Tibial nerve (tissue), 3 donors: Measurements from ENCODE around the gene GABRG3.

ENCODE experiments used
- CTCF ChIP-seq, 5 experiments: fragments of 200-600 bp in 3 of 5; fragments of 450-650 bp in 2 of 5; sonication (generic) in 3 of 5; IDR thresholded peaks; one replicate each; pipeline ENCODE4 v1.5.1; 2016 to 2019; ENCODE audit warnings: antibody characterized with exemption in 5 of 5, mild to moderate bottlenecking in 3 of 5, moderate library complexity in 2 of 5
- POLR2A ChIP-seq, 2 donors: fragments of 450-650 bp; IDR thresholded peaks; one replicate each; pipeline ENCODE4 v1.6.1; 2017; ENCODE audit warnings: antibody characterized with exemption in 2 of 2, mild to moderate bottlenecking in 2 of 2, moderate library complexity in 2 of 2

DNA sequence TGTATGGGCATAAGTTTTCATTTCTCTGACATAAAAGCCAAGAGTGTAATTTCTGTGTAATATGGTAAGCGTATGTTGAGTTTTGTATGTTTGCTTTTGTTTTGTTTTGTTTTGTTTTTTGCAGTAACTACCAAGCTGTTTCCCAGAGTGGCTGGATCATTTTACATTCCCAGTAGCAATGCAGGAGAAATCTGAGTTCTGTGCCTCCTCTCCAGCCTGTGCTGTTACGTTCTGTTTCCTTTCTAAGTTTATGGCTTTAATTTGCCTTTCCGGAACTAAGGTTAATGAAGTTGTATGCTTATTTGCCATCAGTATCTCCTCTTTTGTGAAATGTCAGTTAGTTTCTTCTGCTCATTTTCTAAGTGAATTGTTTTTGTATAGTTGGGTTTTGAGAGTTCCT, 307.8 kb downstream of the GABRG3 start:
- TF ChIP-seq CTCF (IDR thresholded peaks at IDR 0.05), result no peak
- no peak for TF ChIP-seq POLR2A (IDR thresholded peaks at IDR 0.05)
